A549 (cell line): ENCODE results near the gene MAGI2. TPM values are rescaled to one million over a fixed set of nuclear protein-coding genes. Genes with fewer than 3 reads are reported as not detected.

ENCODE experiments used
- ATAC-seq, 2 experiments: fragments of 200-7000 bp in 1 of 2; fragments of >200 bp in 1 of 2; cut with Nextera tagmentation in 1 of 2; cut with Tn5 transposase in 1 of 2; 3 replicates each; pipeline versions ENCODE4 v1.8.0 to v1.9.1; 2018 to 2020; ENCODE audit warnings: mild to moderate bottlenecking in 1 of 2, moderate library complexity in 1 of 2
- CTCF ChIA-PET: fragments of 300-600 bp; sonication (Branson Sonifier 250); formaldehyde crosslinking; extraction: SDS; loops from one replicate; lab custom pipeline; 2021; ENCODE audit warnings: antibody characterized with exemption, inconsistent platforms; lab: Yijun Ruan, JAX
- POLR2A ChIA-PET: fragments of 350-600 bp; formaldehyde crosslinking; extraction: SDS; loops from one replicate; lab custom pipeline; 2021; ENCODE audit warnings: antibody characterized with exemption, inconsistent platforms; lab: Yijun Ruan, JAX
- DNase-seq, 2 experiments: peaks; one replicate each; pipeline versions ENCODE4 v3.0.0 to v3.0.0-alpha.2; 2011 to 2016; ENCODE audit warnings: low read depth in 1 of 2, low spot score in 1 of 2
- FAIRE-seq: peaks from 2 replicates; lab custom pipeline; 2011; peaks lifted over from hg19 to GRCh38; lab: Jason Lieb, UNC
- H3K27ac ChIP-seq, 2 experiments: fragments of >200 bp; sonication (Bioruptor Twin); formaldehyde crosslinking; 3 replicates each; pipeline ENCODE4 v1.5.1; 2016 to 2017
- H3K4me1 ChIP-seq: fragments of >200 bp; sonication (Bioruptor Twin); formaldehyde crosslinking; 3 replicates; pipeline ENCODE4 v1.6.1; 2016
- H3K4me2 ChIP-seq: fragments of >200 bp; sonication (Bioruptor Twin); formaldehyde crosslinking; 3 replicates; pipeline ENCODE4 v1.6.1; 2016
- H3K4me3 ChIP-seq: fragments of >200 bp; sonication (Bioruptor Twin); formaldehyde crosslinking; 3 replicates; pipeline ENCODE4 v1.5.1; 2016
- H3K9me3 ChIP-seq: fragments of >200 bp; sonication (Bioruptor Twin); formaldehyde crosslinking; 3 replicates; pipeline ENCODE4 v1.6.1; 2016
- BHLHE40 ChIP-seq: IDR thresholded peaks from 2 replicates; pipeline ENCODE4 v1.6.1; 2012; ENCODE audit warnings: low read depth, low read length, inconsistent platforms
- CBX2 ChIP-seq: fragments of 200-600 bp; sonication (generic); IDR thresholded peaks from 2 replicates; pipeline ENCODE4 v1.6.1; 2016; ENCODE audit warnings: low read depth, mild to moderate bottlenecking, borderline replicate concordance
- CBX8 ChIP-seq: fragments of 200-600 bp; sonication (generic); IDR thresholded peaks from 2 replicates; pipeline ENCODE4 v1.6.1; 2016
- CHD4 ChIP-seq: fragments of 200-600 bp; sonication (generic); IDR thresholded peaks from 2 replicates; pipeline ENCODE4 v1.6.1; 2016; ENCODE audit warnings: antibody characterized with exemption, mild to moderate bottlenecking, borderline replicate concordance
- EHMT2 ChIP-seq: fragments of 200-600 bp; sonication (generic); IDR thresholded peaks from 2 replicates; pipeline ENCODE4 v1.6.1; 2016; ENCODE audit warnings: antibody characterized with exemption, low read depth, mild to moderate bottlenecking, moderate library complexity
- FOSB ChIP-seq: fragments of 250-450 bp; sonication (Bioruptor Pico); IDR thresholded peaks from 2 replicates; pipeline ENCODE4 v1.5.0; 2020; ENCODE audit warnings: mild to moderate bottlenecking, moderate library complexity
- FOSL2 ChIP-seq, 2 experiments: fragments of 450-650 bp in 1 of 2; fragments of >200 bp in 1 of 2; sonication (Bioruptor Twin) in 1 of 2; formaldehyde crosslinking; IDR thresholded peaks; 2 replicates each; pipeline versions ENCODE4 v1.5.0 to v1.6.1; 2016 to 2020; ENCODE audit warnings: mild to moderate bottlenecking in 1 of 2, moderate library complexity in 1 of 2
- GATA3 ChIP-seq: IDR thresholded peaks from 2 replicates; pipeline ENCODE4 v1.6.1; 2012; ENCODE audit warnings: borderline replicate concordance
- HEYL ChIP-seq: fragments of 250-450 bp; sonication (Bioruptor Pico); IDR thresholded peaks from 2 replicates; pipeline ENCODE4 v1.8.0; 2021; ENCODE audit warnings: mild to moderate bottlenecking, moderate library complexity
- HOXA7 ChIP-seq: fragments of 250-450 bp; sonication (Bioruptor Pico); IDR thresholded peaks from 2 replicates; pipeline ENCODE4 v1.5.0; 2020; ENCODE audit warnings: mild to moderate bottlenecking, moderate library complexity
- HOXB5 ChIP-seq: fragments of 250-450 bp; sonication (Bioruptor Pico); IDR thresholded peaks from 2 replicates; pipeline ENCODE4 v1.5.0; 2020; ENCODE audit warnings: mild to moderate bottlenecking, moderate library complexity
- JUN ChIP-seq, 2 experiments: fragments of >200 bp; sonication (Bioruptor Twin); formaldehyde crosslinking; IDR thresholded peaks; 2 replicates in 1 of 2; 3 replicates in 1 of 2; pipeline ENCODE4 v1.6.1; 2016 to 2017
- KDM1A ChIP-seq: fragments of 200-600 bp; sonication (generic); IDR thresholded peaks from 2 replicates; pipeline ENCODE4 v1.6.1; 2016; ENCODE audit warnings: low read depth, mild to moderate bottlenecking
- MAFK ChIP-seq: fragments of 450-650 bp; IDR thresholded peaks from 2 replicates; pipeline ENCODE4 v1.6.1; 2014; ENCODE audit not compliant: partially characterized antibody
- MYC ChIP-seq: IDR thresholded peaks from 2 replicates; pipeline ENCODE4 v1.6.1; 2012; ENCODE audit warnings: mild to moderate bottlenecking, inconsistent platforms, low read length, improper control_type of control experiment, borderline replicate concordance
- NFE2L2 ChIP-seq: fragments of 150-350 bp; conservative IDR thresholded peaks from 2 replicates; pipeline ENCODE4 v1.6.1; 2014; ENCODE audit warnings: low read length
- RARB ChIP-seq: fragments of 250-450 bp; sonication (Bioruptor Pico); IDR thresholded peaks from 2 replicates; pipeline ENCODE4 v1.8.0; 2021; ENCODE audit warnings: mild to moderate bottlenecking, moderate library complexity
- RCOR1 ChIP-seq: fragments of 150-350 bp; IDR thresholded peaks from 2 replicates; pipeline ENCODE4 v1.6.1; 2014; ENCODE audit warnings: antibody characterized with exemption, low read length, low read depth
- RFX5 ChIP-seq: fragments of 450-650 bp; IDR thresholded peaks from 2 replicates; pipeline ENCODE4 v1.7.1; 2014; ENCODE audit warnings: antibody characterized with exemption, mild to moderate bottlenecking, moderate library complexity
- RNF2 ChIP-seq: fragments of 200-600 bp; sonication (generic); IDR thresholded peaks from 2 replicates; pipeline ENCODE4 v1.6.1; 2016; ENCODE audit warnings: low read depth, mild to moderate bottlenecking, antibody characterized with exemption, moderate library complexity, borderline replicate concordance
- TFCP2L1 ChIP-seq: fragments of 250-450 bp; sonication (Bioruptor Pico); IDR thresholded peaks from 2 replicates; pipeline ENCODE4 v1.5.0; 2021; ENCODE audit warnings: mild to moderate bottlenecking
- TP53 ChIP-seq: fragments of 250-450 bp; sonication (Bioruptor Pico); IDR thresholded peaks from 2 replicates; pipeline ENCODE4 v1.5.0; 2021; ENCODE audit warnings: mild to moderate bottlenecking, moderate library complexity
- ZFP36 ChIP-seq: fragments of 450-650 bp; IDR thresholded peaks from 2 replicates; pipeline ENCODE4 v1.6.1; 2014; ENCODE audit warnings: borderline replicate concordance; ENCODE audit not compliant: partially characterized antibody
- WGBS: methylation state at CpG from one replicate; pipeline ENCODE4 v1.1.6; 2017; ENCODE audit errors: missing lambda C conversion rate; 5-methylcytosine and 5-hydroxymethylcytosine counted together
- polyA plus RNA-seq, 4 experiments: library from polyadenylated mRNA; depleted of rRNA in 3 of 4; stranded (reverse); fragments of >200 nt; fragmentation: RNase III in 1 of 4; extraction: RNeasy Plus Mini Kit Qiagen cat#74134 plus additional on column Dnase treatment in 1 of 4; gene quantifications; 2 replicates in 3 of 4; 3 replicates in 1 of 4; pipeline ENCODE4 v1.2.3, GENCODE V29; 2011 to 2017
- TF ChIP-seq, protein P1 (sequence below): fragments of >200 bp; sonication (Bioruptor Twin); formaldehyde crosslinking; IDR thresholded peaks from 3 replicates; pipeline ENCODE4 v1.6.1; 2016
- TF ChIP-seq, protein P2 (sequence below): fragments of 250-450 bp; sonication (Bioruptor Pico); IDR thresholded peaks from 2 replicates; pipeline ENCODE4 v1.5.0; 2021; ENCODE audit warnings: mild to moderate bottlenecking, moderate library complexity, borderline replicate concordance
- TF ChIP-seq, protein P3 (sequence below): fragments of 450-650 bp; IDR thresholded peaks from 2 replicates; pipeline ENCODE4 v1.6.1; 2014; ENCODE audit warnings: antibody characterized with exemption
- TF ChIP-seq, protein P4 (sequence below): fragments of >200 bp; sonication (Bioruptor Twin); formaldehyde crosslinking; IDR thresholded peaks from 3 replicates; pipeline ENCODE4 v1.5.1; 2016
- TF ChIP-seq, protein P5 (sequence below): fragments of >200 bp; sonication (Bioruptor Twin); formaldehyde crosslinking; IDR thresholded peaks from 2 replicates; pipeline ENCODE4 v1.6.1; 2016
- TF ChIP-seq, protein P6 (sequence below): IDR thresholded peaks from 2 replicates; pipeline ENCODE4 v1.6.1; 2012; ENCODE audit warnings: low read depth, borderline replicate concordance

Gene MAGI2
- polyA plus RNA-seq, 2 of the 4 experiments (the other 2 are of a cell fraction) = 0.48 to 0.81 TPM

DNA sequence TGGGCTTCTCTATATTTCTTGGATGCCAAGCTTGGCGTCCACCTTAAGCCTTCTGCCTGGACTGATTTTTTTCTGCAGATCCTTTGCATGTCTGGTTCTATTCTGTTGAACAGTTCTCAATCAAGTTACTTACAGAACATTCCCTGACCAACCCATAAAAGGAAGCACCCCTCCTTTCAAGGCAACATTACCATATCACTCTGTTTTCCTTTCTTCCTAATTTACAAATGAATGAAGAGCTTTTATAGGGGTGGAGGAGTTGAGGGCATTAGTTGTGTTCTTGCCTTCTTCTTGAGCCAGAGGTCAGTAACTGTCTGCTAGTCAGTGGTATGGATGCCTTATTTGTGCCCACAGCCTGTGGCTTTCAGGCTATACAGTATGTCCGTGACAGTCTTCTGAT is 1293.9 kb downstream of the MAGI2 start:
- TF ChIP-seq, protein P1, sequence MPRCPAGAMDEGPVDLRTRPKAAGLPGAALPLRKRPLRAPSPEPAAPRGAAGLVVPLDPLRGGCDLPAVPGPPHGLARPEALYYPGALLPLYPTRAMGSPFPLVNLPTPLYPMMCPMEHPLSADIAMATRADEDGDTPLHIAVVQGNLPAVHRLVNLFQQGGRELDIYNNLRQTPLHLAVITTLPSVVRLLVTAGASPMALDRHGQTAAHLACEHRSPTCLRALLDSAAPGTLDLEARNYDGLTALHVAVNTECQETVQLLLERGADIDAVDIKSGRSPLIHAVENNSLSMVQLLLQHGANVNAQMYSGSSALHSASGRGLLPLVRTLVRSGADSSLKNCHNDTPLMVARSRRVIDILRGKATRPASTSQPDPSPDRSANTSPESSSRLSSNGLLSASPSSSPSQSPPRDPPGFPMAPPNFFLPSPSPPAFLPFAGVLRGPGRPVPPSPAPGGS = no peak
- TF ChIP-seq, protein P2, sequence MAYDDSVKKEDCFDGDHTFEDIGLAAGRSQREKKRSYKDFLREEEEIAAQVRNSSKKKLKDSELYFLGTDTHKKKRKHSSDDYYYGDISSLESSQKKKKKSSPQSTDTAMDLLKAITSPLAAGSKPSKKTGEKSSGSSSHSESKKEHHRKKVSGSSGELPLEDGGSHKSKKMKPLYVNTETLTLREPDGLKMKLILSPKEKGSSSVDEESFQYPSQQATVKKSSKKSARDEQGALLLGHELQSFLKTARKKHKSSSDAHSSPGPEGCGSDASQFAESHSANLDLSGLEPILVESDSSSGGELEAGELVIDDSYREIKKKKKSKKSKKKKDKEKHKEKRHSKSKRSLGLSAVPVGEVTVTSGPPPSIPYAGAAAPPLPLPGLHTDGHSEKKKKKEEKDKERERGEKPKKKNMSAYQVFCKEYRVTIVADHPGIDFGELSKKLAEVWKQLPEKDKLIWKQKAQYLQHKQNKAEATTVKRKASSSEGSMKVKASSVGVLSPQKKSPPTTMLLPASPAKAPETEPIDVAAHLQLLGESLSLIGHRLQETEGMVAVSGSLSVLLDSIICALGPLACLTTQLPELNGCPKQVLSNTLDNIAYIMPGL (CRISPR knock-in tag) = no peak
- TF ChIP-seq HOXB5 = no peak
- TF ChIP-seq TP53 (CRISPR knock-in tag) = no peak
- TF ChIP-seq TFCP2L1 (CRISPR knock-in tag) = no peak
- no peak for TF ChIP-seq FOSL2 (IDR thresholded peaks at IDR 0.05)
- no peak for TF ChIP-seq FOSL2 (CRISPR knock-in tag; IDR thresholded peaks at IDR 0.05)
- no peak for TF ChIP-seq NFE2L2
- TF ChIP-seq JUN (IDR thresholded peaks at IDR 0.05) = no peak
- TF ChIP-seq, protein P3, sequence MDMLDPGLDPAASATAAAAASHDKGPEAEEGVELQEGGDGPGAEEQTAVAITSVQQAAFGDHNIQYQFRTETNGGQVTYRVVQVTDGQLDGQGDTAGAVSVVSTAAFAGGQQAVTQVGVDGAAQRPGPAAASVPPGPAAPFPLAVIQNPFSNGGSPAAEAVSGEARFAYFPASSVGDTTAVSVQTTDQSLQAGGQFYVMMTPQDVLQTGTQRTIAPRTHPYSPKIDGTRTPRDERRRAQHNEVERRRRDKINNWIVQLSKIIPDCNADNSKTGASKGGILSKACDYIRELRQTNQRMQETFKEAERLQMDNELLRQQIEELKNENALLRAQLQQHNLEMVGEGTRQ = no peak
- no peak for TF ChIP-seq RARB (CRISPR knock-in tag)
- no peak for TF ChIP-seq HEYL
- TF ChIP-seq MAFK = no peak
- no peak for TF ChIP-seq BHLHE40
- ATAC-seq (no peak), DNase-seq (no peak), FAIRE-seq (no peak)
- H3K9me3 ChIP-seq = no peaks in the 10 kb centered on the region
- no peaks in the 10 kb centered on the region for H3K4me1 ChIP-seq
- WGBS = 0% methylated on average over 2 of the region's 2 CpGs
- H3K27ac ChIP-seq = no peak overlapping the region
- CTCF ChIA-PET = no interaction called here
- no peak overlapping the region for H3K4me2 ChIP-seq
- POLR2A ChIA-PET = no interaction called here
- H3K4me3 ChIP-seq = no peak overlapping the region

DNA sequence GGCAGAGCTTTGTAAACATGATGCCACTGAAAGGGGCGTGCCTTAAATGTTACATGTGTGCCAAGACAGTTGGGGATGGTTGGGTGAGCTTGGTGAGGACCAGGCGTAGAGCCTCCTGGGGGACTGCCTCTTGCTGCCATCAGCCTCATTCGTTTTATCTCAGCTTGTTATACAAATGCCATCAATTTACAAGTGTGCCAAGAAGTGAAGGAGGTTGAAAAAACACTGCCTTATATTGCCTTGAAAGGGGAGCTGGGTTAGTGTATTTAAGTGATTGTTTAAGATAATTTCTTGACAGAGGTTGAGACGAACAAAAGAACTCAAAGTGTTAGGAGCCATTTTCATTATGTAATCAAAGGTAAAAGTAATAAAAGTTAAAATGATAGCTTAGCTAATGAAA is 1300.2 kb downstream of the MAGI2 start:
- WGBS = 10% methylated on average over 4 of the region's 4 CpGs
- FAIRE-seq = no peak

More for the DNA sequence above, 1300.2 kb downstream of the MAGI2 start:
- H3K4me1 ChIP-seq = no peaks in the 10 kb centered on the region
- TF ChIP-seq MAFK = no peak
- TF ChIP-seq NFE2L2 = no peak
- TF ChIP-seq KDM1A = no peak
- no peak for TF ChIP-seq MYC
- TF ChIP-seq FOSB (CRISPR knock-in tag) = no peak
- TF ChIP-seq RNF2 = no peak
- no peak for TF ChIP-seq RCOR1
- no peak for TF ChIP-seq RARB (CRISPR knock-in tag)
- no peak for TF ChIP-seq CHD4
- no peak for TF ChIP-seq GATA3
- no peak for TF ChIP-seq ZFP36
- TF ChIP-seq HEYL = no peak
- no peak for TF ChIP-seq CBX2
- TF ChIP-seq EHMT2 = no peak
- TF ChIP-seq, protein P4, sequence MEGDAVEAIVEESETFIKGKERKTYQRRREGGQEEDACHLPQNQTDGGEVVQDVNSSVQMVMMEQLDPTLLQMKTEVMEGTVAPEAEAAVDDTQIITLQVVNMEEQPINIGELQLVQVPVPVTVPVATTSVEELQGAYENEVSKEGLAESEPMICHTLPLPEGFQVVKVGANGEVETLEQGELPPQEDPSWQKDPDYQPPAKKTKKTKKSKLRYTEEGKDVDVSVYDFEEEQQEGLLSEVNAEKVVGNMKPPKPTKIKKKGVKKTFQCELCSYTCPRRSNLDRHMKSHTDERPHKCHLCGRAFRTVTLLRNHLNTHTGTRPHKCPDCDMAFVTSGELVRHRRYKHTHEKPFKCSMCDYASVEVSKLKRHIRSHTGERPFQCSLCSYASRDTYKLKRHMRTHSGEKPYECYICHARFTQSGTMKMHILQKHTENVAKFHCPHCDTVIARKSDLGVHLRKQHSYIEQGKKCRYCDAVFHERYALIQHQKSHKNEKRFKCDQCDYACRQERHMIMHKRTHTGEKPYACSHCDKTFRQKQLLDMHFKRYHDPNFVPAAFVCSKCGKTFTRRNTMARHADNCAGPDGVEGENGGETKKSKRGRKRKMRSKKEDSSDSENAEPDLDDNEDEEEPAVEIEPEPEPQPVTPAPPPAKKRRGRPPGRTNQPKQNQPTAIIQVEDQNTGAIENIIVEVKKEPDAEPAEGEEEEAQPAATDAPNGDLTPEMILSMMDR = no peak
- TF ChIP-seq, protein P5, sequence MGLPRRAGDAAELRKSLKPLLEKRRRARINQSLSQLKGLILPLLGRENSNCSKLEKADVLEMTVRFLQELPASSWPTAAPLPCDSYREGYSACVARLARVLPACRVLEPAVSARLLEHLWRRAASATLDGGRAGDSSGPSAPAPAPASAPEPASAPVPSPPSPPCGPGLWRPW = no peak
- no peak for TF ChIP-seq RFX5
- TF ChIP-seq, protein P6, sequence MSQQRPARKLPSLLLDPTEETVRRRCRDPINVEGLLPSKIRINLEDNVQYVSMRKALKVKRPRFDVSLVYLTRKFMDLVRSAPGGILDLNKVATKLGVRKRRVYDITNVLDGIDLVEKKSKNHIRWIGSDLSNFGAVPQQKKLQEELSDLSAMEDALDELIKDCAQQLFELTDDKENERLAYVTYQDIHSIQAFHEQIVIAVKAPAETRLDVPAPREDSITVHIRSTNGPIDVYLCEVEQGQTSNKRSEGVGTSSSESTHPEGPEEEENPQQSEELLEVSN = no peak
- TF ChIP-seq CBX8 = no peak
- TF ChIP-seq HOXA7 (CRISPR knock-in tag) = no peak
- no peak overlapping the region for H3K4me2 ChIP-seq
- H3K9me3 ChIP-seq = no peaks in the 10 kb centered on the region
- ChIA-PET POLR2A (no interaction called here), CTCF (interaction anchor here (0.6 to 1.2 kb wide), 2 partner anchors 19 to 940 kb away, joined by 3 read pairs; no protein-coding TSS in a partner anchor)
- no peak for ATAC-seq
- no peak for DNase-seq
- H3K4me3 ChIP-seq = no peak overlapping the region
- no peak overlapping the region for H3K27ac ChIP-seq
